Fibroblast of mammary gland (primary cell): ENCODE data around the gene PTPRN2.

Experiments
- DNase-seq: peaks from one replicate; pipeline ENCODE4 v3.0.0-alpha.2; 2010; ENCODE audit warnings: low read depth
- H3K4me3 ChIP-seq: 2 replicates; pipeline ENCODE4 v1.5.1; 2011; ENCODE audit warnings: low read depth, mild to moderate bottlenecking, low read length, moderate library complexity; ENCODE audit not compliant: control insufficient read depth
- CTCF ChIP-seq: conservative IDR thresholded peaks from 2 replicates; pipeline ENCODE4 v1.5.1; 2011; ENCODE audit warnings: low read depth, low read length, inconsistent platforms; ENCODE audit not compliant: control insufficient read depth, insufficient read depth

The PTPRN2 gene

GRCh38 chr7:158055726-158056510, 531.7 kb downstream of the PTPRN2 start:
- no peak for DNase-seq
- TF ChIP-seq CTCF: no peak
- no peak overlapping the region for H3K4me3 ChIP-seq

GRCh38 chr7:158054611-158055010, 533.0 kb downstream of the PTPRN2 start:
- TF ChIP-seq CTCF: no peak
- no peak overlapping the region for H3K4me3 ChIP-seq
- DNase-seq: no peak

GRCh38 chr7:158054081-158054480, 533.5 kb downstream of the PTPRN2 start:
- H3K4me3 ChIP-seq: no peak overlapping the region
- DNase-seq: no peak
- no peak for TF ChIP-seq CTCF

- TF ChIP-seq CTCF: no peak
These were observed 534.3 kb downstream of the PTPRN2 start for GRCh38 chr7:158053183-158053915.

GRCh38 chr7:158052381-158053060, 535.1 kb downstream of the PTPRN2 start:
- no peak for TF ChIP-seq CTCF
- no peak for DNase-seq
- H3K4me3 ChIP-seq: no peak overlapping the region

More at GRCh38 chr7:158053183-158053915, 534.3 kb downstream of the PTPRN2 start:
- no peak overlapping the region for H3K4me3 ChIP-seq
- no peak for DNase-seq

GRCh38 chr7:158051776-158052175, 535.8 kb downstream of the PTPRN2 start:
- no peak for DNase-seq
- no peak for TF ChIP-seq CTCF
- no peak overlapping the region for H3K4me3 ChIP-seq
